ENCODE measurements around the gene JAK2.

The JAK2 gene

DNA sequence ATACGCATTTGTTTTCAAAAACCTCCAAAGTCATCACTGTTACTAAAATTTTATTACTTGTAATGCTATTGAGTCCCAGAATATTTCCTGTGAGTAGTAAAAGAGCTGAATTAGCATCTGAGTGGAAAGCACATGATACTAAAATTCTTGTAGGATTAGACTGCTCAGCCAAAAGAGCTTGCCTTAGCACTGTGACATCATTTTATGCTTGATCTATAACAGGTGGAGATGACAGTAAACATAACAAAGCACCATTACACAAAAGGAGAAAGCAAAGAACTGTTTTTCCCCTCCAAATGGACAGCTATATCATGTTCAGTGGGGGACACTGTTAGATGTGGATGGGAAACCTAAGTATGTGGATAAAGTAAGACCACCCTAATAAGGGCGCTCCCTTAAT, 5.8 kb upstream of the JAK2 start:
- H3K9ac ChIP-seq (ENCODE audit: low read length): no peak overlapping the region

DNA sequence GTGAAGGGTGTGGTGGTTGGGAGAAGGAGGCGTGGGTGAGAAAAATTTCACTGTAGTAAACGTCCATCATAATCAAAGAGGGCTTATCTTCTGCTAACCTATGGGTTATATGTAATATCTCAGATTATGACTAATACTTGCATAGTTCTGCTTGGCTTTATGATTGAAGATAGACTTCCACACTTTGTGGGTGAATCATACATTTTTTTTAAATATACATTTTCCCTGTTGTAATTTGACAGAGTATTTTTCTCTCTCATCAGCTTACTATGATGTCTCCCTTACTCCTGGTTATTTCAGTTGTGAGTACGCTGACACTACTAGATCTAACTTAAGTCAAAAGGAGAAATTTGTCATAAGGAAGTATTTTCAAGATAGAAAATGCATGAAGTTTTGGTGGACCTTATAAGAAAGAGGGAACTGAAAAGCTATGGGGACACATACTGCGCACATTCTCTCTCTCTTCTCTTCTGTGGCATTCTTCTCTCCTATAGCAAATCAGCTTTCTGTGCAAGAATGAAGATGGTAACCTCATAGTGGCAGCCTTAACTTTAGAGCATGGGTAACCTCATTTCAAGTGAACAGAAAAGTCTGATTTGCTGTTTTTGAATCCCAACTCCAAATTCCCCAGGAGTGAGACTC, 4.9 kb upstream of the JAK2 start:
- Histone ChIP-seq H3K36me3 (ENCODE audit: low read length) (no peaks in the 10 kb centered on the region), H3K27me3 (ENCODE audit: low read length) (no peaks in the 10 kb centered on the region), H2AFZ (ENCODE audit: low read depth, low read length, severe bottlenecking) (no peak overlapping the region), H3K79me2 (ENCODE audit: insufficient read depth, low read length) (no peaks in the 10 kb centered on the region), H3K9ac (ENCODE audit: low read length) (no peak overlapping the region), H3K9me3 (ENCODE audit: insufficient read depth, low read length) (no peaks in the 10 kb centered on the region), H3K4me2 (ENCODE audit: low read depth, low read length, poor library complexity, severe bottlenecking) (no peak overlapping the region), H3K4me3 (ENCODE audit: insufficient read depth, low read length, poor library complexity, severe bottlenecking) (no peak overlapping the region), H3F3A (ENCODE audit: insufficient read depth) (0 out of 2 replicates have a peak, but pooled peaks cover 3% of the 10 kb centered on the region), H3K27ac (ENCODE audit: low read depth, low read length) (no peak overlapping the region), H3K9me2 (replicated peaks; ENCODE audit: insufficient read depth, low read length) (no peaks in the 10 kb centered on the region), H4K20me1 (ENCODE audit: low read depth, low read length) (no peaks in the 10 kb centered on the region)
- no peak for TF ChIP-seq EZH2phosphoT487 (conservative IDR thresholded peaks at IDR 0.05; ENCODE audit: low read length)
- TF ChIP-seq, protein P1, sequence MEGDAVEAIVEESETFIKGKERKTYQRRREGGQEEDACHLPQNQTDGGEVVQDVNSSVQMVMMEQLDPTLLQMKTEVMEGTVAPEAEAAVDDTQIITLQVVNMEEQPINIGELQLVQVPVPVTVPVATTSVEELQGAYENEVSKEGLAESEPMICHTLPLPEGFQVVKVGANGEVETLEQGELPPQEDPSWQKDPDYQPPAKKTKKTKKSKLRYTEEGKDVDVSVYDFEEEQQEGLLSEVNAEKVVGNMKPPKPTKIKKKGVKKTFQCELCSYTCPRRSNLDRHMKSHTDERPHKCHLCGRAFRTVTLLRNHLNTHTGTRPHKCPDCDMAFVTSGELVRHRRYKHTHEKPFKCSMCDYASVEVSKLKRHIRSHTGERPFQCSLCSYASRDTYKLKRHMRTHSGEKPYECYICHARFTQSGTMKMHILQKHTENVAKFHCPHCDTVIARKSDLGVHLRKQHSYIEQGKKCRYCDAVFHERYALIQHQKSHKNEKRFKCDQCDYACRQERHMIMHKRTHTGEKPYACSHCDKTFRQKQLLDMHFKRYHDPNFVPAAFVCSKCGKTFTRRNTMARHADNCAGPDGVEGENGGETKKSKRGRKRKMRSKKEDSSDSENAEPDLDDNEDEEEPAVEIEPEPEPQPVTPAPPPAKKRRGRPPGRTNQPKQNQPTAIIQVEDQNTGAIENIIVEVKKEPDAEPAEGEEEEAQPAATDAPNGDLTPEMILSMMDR (IDR thresholded peaks at IDR 0.05; ENCODE audit: insufficient read depth, low read length, poor library complexity, severe bottlenecking): no peak

More for the DNA sequence above, 5.8 kb upstream of the JAK2 start:
- H3K4me3 ChIP-seq (ENCODE audit: insufficient read depth, low read length, poor library complexity, severe bottlenecking): no peak overlapping the region
- H2AFZ ChIP-seq (ENCODE audit: low read depth, low read length, severe bottlenecking): no peak overlapping the region
- H3K27ac ChIP-seq (ENCODE audit: low read depth, low read length): no peak overlapping the region
- H3F3A ChIP-seq (ENCODE audit: insufficient read depth): 0 out of 2 replicates have a peak, but pooled peaks cover 3% of the 10 kb centered on the region
- H4K20me1 ChIP-seq (ENCODE audit: low read depth, low read length): no peaks in the 10 kb centered on the region
- H3K36me3 ChIP-seq (ENCODE audit: low read length): no peaks in the 10 kb centered on the region
- TF ChIP-seq EZH2phosphoT487 (conservative IDR thresholded peaks at IDR 0.05; ENCODE audit: low read length): no peak
- TF ChIP-seq, protein P1 (IDR thresholded peaks at IDR 0.05; ENCODE audit: insufficient read depth, low read length, poor library complexity, severe bottlenecking): no peak
- H3K4me2 ChIP-seq (ENCODE audit: low read depth, low read length, poor library complexity, severe bottlenecking): no peak overlapping the region
- no peaks in the 10 kb centered on the region for H3K9me3 ChIP-seq (ENCODE audit: insufficient read depth, low read length)
- no peaks in the 10 kb centered on the region for H3K27me3 ChIP-seq (ENCODE audit: low read length)
- no peaks in the 10 kb centered on the region for H3K9me2 ChIP-seq (replicated peaks; ENCODE audit: insufficient read depth, low read length)
- H3K79me2 ChIP-seq (ENCODE audit: insufficient read depth, low read length): no peaks in the 10 kb centered on the region

DNA sequence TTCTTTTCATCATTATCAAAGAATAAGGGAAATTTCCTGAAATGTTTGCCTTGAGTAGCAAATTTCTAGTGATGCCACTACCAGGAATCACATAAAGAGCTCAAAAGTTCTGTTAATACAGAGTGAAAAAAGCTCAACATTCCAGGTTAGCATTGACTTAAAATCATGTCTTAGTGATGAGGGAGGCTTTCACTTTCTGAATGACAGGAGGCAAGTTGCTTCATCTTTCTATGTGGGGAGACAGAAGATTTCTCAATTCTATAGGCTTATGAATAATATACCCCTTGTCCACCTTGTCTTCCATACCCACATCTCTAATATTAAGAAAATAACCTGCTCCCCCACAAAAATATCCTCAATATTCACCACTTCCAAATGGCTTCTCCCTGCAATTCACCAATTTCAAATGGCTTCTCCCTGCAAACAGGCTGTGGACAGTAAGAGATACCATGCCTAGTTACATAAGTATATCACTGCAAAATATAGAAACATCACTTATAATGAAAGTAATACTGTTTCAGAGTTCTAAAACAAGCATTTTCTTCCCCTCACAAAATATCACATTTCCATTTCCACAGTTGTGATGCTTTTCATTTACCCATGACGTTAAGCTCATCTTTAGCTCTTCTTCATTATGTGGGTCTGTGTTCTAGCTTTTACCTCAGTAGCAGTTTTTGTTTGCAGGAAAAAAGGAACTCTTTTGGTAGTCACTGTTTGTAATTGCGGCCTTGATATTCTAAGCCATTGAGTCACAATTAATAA, 2.2 kb upstream of the JAK2 start:
- no peaks in the 10 kb centered on the region for H3K27me3 ChIP-seq (ENCODE audit: low read length)
- H3K27ac ChIP-seq (ENCODE audit: low read depth, low read length): no peak overlapping the region
- no peak overlapping the region for H2AFZ ChIP-seq (ENCODE audit: low read depth, low read length, severe bottlenecking)
- H3K79me2 ChIP-seq (ENCODE audit: insufficient read depth, low read length): no peaks in the 10 kb centered on the region
- H4K20me1 ChIP-seq (ENCODE audit: low read depth, low read length): no peaks in the 10 kb centered on the region
- no peak overlapping the region for H3K9ac ChIP-seq (ENCODE audit: low read length)
- TF ChIP-seq, protein P1 (IDR thresholded peaks at IDR 0.05; ENCODE audit: insufficient read depth, low read length, poor library complexity, severe bottlenecking): no peak
- no peak for TF ChIP-seq EZH2phosphoT487 (conservative IDR thresholded peaks at IDR 0.05; ENCODE audit: low read length)
- no peaks in the 10 kb centered on the region for H3K9me3 ChIP-seq (ENCODE audit: insufficient read depth, low read length)
- no peak overlapping the region for H3K4me3 ChIP-seq (ENCODE audit: insufficient read depth, low read length, poor library complexity, severe bottlenecking)
- 0 out of 2 replicates have a peak, but pooled peaks cover 3% of the 10 kb centered on the region for H3F3A ChIP-seq (ENCODE audit: insufficient read depth)
- H3K9me2 ChIP-seq (replicated peaks; ENCODE audit: insufficient read depth, low read length): no peaks in the 10 kb centered on the region
- H3K4me2 ChIP-seq (ENCODE audit: low read depth, low read length, poor library complexity, severe bottlenecking): no peak overlapping the region
- no peaks in the 10 kb centered on the region for H3K36me3 ChIP-seq (ENCODE audit: low read length)
